HPDE6-E6E7 (cell line): ENCODE data around the gene KIF21A.

Source experiments
- DNase-seq: peaks from one replicate; pipeline ENCODE4 v3.0.0; 2011; ENCODE audit warnings: missing footprints; ENCODE audit errors: extremely low spot score

Gene KIF21A

DNA sequence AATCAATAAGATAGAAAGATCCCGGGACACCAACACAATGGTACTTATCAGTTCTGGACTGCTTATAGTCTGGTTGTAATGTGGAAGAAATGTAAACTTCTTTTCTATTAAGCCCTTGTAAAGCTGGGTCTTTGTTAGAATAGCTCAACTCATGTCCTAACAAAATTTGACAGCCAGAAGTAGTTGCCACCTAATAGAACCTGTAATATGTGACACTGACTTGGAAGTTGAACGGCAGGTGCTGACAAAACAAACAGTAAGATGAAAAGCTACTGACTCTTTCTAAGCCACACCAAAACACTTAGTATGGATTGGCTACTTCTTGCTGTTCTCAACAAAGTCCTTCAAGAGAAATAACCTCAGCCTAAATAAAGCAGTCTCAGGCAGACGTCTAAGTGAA, 56.6 kb downstream of the KIF21A start:
- DNase-seq: no peak

DNA sequence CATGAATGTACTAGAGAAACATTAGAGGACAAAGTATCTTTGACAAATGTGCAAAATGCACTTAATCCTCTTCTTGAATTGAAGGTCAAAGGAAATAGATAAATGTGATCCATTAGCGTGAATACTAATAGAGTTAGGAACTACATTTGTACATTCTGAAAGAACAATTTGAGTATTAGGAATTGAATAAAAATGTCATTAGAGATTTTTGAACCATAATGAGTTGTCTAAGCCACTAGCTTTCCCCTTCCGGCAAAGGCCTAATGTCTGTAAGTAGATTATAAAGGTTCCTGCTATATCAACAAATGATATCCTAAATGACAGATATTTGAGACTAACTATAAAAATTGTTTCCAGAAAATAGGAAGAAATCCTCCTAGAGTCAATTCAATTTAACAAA, 59.8 kb downstream of the KIF21A start:
- no peak for DNase-seq

DNA sequence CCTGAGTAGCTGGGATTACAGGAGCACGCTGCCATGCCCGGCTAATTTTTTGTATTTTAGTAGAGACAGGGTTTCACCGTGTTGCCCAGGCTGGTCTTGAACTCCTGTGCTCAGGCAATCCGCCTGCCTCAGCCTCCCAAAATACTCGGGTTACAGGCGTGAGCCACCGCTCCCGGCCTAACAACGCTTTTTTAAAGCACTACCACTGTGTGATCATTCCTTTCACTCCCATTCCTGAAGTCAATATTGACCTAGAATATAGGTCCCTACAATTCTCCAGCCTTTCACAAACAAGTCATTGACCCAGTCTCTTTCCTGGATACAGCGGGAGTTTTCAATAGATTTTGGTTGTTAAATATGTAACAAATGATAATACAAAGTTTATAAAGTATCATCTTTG, 62.8 kb downstream of the KIF21A start:
- no peak for DNase-seq

DNA sequence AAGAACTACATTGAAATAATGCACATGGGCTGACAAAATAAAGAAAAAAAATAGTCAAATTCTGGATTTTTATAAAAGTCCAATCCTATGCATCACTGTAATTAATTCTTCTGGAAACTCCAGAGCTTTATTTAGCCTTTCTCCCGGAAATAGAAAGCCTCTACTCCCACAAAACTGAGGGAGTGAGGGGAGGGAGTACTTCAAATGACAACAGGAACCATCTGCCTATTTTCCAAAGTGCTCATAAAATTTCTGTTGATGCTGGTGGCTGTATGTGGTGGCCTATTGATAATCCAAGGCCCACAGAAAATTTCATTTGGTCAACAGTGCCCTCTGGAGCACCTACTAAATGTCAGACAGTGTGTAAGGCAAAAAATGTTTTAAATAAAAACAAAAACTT, 64.6 kb downstream of the KIF21A start:
- no peak for DNase-seq

DNA sequence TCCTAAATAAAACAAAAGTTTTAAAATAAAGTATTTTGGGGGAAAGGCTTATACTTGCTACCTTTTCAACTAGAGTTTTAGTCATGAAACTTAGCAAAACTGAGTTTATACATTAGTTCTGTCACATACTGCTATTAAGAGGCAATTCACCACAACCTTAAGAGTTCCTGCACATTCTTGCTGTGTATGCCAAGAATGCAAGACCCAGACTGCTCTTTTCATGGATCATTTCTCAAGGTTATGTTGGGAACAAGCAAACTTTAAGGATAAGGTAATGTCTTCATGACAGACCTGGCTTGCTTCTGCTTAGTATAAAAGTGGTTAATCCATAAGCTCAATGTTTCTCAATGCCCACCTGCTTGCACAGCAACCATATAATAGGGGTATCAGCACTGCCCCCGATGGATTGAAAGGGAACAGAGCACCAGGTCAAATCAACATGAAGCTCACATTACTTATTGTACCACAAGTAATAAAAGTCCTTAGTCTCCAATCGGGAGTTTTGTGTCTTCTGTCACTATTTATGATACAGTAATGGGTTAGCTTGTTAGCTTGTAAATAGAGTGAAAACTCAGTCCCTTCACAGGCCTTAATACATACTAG, 67.6 kb downstream of the KIF21A start:
- no peak for DNase-seq

GRCh38 chr12:39372929-39373328, 70.0 kb downstream of the KIF21A start:
- DNase-seq: no peak

- DNase-seq: no peak
Measured at GRCh38 chr12:39372204-39372925, 70.6 kb downstream of the KIF21A start.

- no peak for DNase-seq
Measured at GRCh38 chr12:39369756-39370155, 73.2 kb downstream of the KIF21A start.

DNA sequence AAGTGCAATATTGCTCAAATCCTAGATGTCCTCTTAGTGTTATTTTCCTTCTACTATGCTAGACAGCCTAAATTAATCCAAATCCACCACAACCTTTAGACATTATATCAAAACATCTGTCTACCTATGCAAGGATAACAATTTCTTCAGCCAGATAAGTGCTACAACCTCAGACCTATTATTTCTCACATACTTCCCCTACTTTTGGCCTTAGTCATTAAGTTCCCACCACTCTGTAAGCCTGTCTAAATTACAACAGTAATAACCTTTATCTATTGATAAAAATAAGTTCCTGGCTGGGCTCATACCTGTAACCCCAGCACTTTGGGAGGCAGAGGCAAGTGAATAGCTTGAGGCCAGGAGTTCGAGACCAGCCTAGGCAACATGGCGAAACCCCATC, 74.0 kb downstream of the KIF21A start:
- DNase-seq: no peak

DNA sequence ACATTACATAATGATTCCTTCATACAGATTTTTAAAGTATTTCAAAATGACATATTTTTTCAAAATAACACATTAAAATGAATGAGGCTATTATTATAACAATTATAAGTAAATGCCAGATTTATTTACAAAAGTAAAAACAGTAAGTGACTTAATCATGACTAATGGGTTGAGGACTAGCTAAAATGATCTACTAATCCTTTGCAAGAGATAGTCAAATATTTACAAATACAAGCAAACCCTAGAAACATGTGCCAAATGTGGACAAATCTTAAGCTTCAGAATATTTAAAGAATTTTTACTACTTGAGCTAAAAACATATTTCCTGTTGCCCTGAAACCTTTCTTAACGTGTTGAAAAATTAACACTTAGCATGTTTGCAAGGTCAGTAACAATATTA, 74.8 kb downstream of the KIF21A start:
- no peak for DNase-seq

DNA sequence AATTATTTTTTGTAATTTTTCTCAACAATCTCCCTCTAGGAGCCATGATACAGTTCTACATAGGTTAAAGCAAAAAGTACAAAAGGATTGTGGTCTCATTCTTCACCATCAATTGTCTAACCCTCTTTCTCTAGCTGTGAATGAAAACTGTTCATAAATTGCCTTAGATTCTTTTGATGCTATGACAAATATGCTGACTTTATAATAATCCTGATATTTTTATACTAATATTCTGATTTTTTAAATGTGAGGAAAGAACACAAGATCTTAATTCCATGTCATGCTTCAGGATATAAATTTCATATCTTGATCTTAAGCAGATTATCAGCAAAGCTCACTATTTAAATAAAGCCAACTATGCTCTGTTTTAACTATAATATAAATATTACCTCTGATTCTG, 75.4 kb downstream of the KIF21A start:
- DNase-seq: no peak

GRCh38 chr12:39365364-39366001, 77.4 kb downstream of the KIF21A start:
- DNase-seq: no peak

- DNase-seq: no peak
Measured at GRCh38 chr12:39364196-39364595, 78.7 kb downstream of the KIF21A start.

GRCh38 chr12:39359645-39360044, 83.3 kb downstream of the KIF21A start:
- DNase-seq: no peak

GRCh38 chr12:39357041-39357440, 85.9 kb downstream of the KIF21A start:
- DNase-seq: no peak

DNA sequence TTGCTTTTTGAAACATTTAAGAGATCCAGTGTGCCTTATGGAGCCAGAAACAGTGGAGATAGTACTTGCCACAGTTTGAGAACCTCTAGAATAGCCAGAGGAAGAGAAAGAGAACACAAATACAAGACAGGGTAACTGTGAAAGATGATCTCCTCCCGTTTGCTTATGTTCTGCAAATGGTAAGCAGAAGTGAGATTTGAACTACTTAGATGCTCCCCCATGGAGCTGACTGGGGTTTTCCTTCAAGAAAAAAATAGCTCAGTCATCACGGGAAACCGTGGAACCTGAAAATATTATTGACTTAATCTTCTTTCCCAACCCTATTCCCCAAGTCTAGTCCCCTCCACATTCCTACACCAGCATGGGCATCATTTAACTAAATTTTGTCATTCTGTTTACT, 87.1 kb downstream of the KIF21A start:
- DNase-seq: no peak

DNA sequence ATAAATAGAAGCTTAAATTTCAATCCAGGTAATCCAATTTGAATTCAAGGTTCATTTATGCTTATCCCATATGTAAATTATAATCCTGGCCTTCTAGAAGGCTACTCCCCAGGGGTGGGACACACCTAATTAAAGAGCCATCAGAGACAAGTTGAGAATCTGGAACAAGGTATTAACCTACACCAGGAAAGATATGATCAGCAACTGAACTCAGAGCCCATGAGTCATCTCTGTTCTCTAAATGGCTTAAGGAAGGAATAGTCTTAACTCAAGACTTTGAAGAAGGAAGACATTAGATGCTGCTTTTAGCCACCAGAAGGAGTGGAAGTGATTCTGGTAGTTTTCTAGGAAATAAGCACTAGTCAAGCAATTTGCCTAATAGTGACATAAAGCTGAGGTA, 88.0 kb downstream of the KIF21A start:
- no peak for DNase-seq

DNA sequence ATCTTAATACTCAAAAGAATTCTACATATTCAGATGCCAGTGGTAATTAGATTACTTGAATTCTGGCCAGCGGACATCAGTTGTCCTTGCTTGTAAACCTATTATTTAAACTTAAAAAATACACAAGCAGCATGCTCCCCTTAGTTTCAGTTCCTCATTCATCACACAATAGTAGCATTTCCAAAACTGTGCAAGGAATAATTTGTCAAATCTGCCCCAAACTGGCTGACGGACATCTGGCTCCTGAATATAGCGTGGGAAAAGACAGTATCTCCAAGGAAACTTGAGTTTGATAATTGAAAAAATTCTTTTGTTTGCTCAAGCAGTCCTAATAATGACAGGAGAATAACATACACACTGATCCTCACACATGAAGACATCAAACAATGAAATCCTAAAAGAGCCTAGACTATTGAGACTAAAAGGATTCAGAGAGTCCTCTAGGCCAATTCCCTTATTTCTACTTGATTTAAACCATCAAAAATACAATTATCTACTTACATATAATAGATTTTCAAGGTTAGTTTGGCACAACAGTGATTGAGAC, 90.4 kb downstream of the KIF21A start:
- DNase-seq: no peak

GRCh38 chr12:39351153-39351552, 91.8 kb downstream of the KIF21A start:
- DNase-seq: no peak

- DNase-seq: no peak
Measured at GRCh38 chr12:39348941-39349626, 93.8 kb downstream of the KIF21A start.

DNA sequence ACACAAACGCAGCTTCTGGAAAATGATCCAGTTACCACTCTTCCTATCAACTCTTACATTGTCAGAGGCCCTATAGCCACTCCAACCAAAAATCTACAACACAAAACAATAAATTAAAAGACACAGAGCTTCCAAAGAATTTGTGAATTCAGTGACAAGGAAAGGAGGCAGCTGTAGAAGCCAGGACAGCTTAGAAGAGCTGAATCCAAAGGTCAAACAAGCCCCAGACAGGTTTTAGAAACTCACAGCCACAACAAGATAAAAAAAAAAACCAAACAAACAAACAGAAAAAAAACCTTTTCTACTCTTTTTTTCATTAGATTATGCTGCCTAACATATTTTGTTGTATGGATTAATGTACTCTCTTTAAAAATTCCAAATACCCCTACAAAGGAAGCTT, 94.4 kb downstream of the KIF21A start:
- DNase-seq: no peak

GRCh38 chr12:39344926-39345325, 98.0 kb downstream of the KIF21A start:
- no peak for DNase-seq
